ENCODE measurements around the gene SDF2L1.
"Not testable (repeated sequence)": the region's sequence is repeated elsewhere in the genome, so short reads cannot be mapped to it uniquely, and the experiment has no call there.

Gene SDF2L1

GRCh38 chr22:21684492-21685163 is 42.5 kb downstream of the SDF2L1 start:
- no peak for DNase-seq (ENCODE audit: extremely low read depth in 1 of 2, low read depth in 1 of 2)

DNA sequence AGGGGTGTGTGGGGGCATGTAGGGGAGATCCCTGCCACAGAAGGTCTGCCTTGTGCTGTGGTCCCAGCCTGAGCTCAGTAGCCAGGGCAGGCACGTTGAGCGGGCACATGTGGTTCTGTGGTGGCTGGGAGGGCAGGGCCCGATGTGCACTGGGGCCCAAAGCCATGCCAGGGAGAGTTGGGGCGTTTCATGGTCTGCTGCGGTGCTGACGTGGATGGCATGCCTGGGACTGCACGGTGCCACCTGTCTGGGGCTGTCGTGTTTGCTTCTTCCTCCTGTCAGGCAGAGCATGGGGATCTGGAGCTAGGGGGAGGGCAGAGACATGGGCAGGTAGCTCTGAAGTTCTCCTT is 43.0 kb downstream of the SDF2L1 start:
- no peak for DNase-seq (ENCODE audit: extremely low read depth in 1 of 2, low read depth in 1 of 2)

DNA sequence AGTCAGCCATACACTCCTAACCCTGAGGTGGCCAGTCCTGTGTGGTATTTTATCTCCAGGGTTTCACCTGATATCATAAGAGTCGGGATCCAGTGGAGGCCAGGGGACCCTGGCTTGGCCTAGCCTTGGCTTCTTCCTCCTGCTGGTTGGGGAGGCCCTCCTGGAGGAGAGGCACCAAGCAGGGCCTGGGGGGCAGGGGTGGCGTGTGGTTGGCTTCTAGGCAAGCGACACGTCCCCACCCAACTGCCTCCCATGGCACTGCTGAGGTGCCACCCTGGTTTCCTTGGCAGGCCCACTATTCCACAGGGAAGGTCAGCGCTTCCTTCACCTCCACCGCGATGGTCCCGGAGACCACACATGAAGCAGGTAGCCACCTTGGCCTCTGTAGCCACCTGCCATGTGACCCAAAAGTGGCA is 44.1 kb downstream of the SDF2L1 start:
- DNase-seq (ENCODE audit: extremely low read depth in 1 of 2, low read depth in 1 of 2): no peak

- DNase-seq (ENCODE audit: extremely low read depth in 1 of 2, low read depth in 1 of 2): no peak
Observed at GRCh38 chr22:21686634-21687393, 44.7 kb downstream of the SDF2L1 start.

- no peak for DNase-seq (ENCODE audit: extremely low read depth in 1 of 2, low read depth in 1 of 2)
Observed at GRCh38 chr22:21687685-21688259, 45.7 kb downstream of the SDF2L1 start.

GRCh38 chr22:21688341-21688705 is 46.2 kb downstream of the SDF2L1 start:
- DNase-seq (ENCODE audit: extremely low read depth in 1 of 2, low read depth in 1 of 2): no peak

DNA sequence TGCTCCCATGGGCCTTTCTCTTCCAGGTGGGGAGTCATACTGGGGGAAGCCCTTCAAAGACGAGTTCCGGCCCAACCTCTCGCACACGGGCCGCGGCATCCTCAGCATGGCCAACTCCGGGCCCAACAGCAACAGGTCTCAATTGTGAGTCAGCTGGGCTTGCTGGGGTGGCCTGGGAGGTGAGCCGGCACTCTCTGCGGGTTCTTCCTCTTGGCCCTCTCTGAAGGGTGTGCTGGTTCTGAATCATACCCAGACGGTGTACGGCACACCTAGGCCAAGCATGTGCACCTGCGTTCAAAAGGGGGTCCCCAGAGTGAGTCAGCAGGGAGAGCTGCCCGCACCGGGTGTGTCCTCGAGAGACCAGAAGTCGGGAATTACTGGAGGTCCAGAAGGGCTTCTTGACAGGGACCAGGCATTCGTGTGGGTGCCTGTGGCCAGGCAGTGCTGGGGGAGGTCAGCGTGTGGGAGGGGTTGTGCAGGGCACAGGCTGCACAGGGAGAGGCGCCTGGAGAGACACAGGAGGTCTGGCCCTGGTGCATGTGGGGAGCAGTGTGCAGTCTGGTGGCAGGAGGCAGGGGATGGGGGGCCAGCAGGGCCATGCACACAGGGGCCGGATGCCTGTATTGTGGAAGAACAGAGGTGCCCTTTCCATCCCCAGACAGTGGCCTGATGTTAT is 46.7 kb downstream of the SDF2L1 start:
- DNase-seq (ENCODE audit: extremely low read depth in 1 of 2, low read depth in 1 of 2): no peak

- DNase-seq (ENCODE audit: extremely low read depth in 1 of 2, low read depth in 1 of 2): no peak
Observed at GRCh38 chr22:21690401-21690801, 48.3 kb downstream of the SDF2L1 start.

GRCh38 chr22:21691816-21692215 is 49.7 kb downstream of the SDF2L1 start:
- DNase-seq (ENCODE audit: extremely low read depth in 1 of 2, low read depth in 1 of 2): no peak

- DNase-seq (ENCODE audit: extremely low read depth in 1 of 2, low read depth in 1 of 2): not testable (repeated sequence)
Observed at GRCh38 chr22:21692856-21693255, 50.8 kb downstream of the SDF2L1 start.

GRCh38 chr22:21693333-21693998 is 51.4 kb downstream of the SDF2L1 start:
- no peak for DNase-seq (ENCODE audit: extremely low read depth in 1 of 2, low read depth in 1 of 2)

Measured in activated CD8-positive, alpha-beta memory T cell treated with anti-CD3 and anti-CD28 coated beads for 1 hour (primary cell).